Uterus (tissue), 2 donors: ENCODE results near the gene BBX.

ENCODE experiments used
- POLR2A ChIP-seq, 2 donors: fragments of 450-650 bp; IDR thresholded peaks; one replicate each; pipeline ENCODE4 v1.6.1; 2016; ENCODE audit warnings: antibody characterized with exemption in 2 of 2, mild to moderate bottlenecking in 1 of 2, moderate library complexity in 1 of 2
- TF ChIP-seq, protein P1 (sequence below), 4 experiments: fragments of 200-600 bp in 2 of 4; fragments of 450-650 bp in 2 of 4; sonication (generic) in 2 of 4; IDR thresholded peaks; one replicate each; pipeline ENCODE4 v1.5.1; 2016 to 2019; ENCODE audit warnings: antibody characterized with exemption in 4 of 4, mild to moderate bottlenecking in 2 of 4, moderate library complexity in 1 of 4

DNA sequence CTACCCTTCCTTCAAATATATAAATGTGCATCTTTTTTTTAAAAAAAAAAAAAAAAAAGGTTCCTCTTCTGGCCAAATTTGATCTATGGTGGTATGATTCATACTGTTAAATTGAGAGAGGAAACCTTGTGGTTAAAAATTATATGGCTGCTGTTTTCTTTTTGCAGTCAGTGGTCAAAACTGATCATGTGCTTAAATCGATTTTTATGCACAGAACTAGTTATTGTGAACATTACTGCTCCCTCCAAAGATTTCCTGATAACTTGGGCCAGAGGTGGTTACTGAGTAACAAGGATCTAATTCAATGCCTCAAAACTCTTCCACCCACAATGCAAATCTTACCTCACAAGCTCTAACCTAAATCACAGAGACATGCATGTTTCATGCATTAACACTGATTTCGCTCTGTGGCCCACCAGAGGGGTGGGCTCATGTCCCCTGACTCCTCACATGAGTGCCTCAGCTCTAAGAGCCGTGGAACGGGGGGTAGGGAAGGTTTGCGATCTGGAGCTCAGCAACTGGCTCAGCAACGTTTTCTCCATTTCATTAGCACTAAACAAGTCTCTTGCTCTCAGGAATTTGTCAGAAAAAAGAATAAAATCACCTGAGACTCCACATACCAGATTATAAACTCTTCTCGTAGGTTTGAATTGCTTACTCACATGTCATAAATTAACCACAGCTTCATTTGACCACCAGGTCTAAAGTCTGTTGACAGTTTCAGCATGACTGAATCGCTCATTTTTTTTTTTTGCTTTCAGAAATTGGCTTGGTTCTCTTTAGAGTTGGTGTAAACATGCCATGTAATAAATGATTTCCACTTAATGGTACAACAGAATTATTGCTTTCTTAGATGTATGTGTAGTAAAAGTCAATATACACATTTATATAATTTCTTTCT lies 287.7 kb downstream of the BBX start:
- TF ChIP-seq POLR2A (IDR thresholded peaks at IDR 0.05), result no peak
- TF ChIP-seq, protein P1, sequence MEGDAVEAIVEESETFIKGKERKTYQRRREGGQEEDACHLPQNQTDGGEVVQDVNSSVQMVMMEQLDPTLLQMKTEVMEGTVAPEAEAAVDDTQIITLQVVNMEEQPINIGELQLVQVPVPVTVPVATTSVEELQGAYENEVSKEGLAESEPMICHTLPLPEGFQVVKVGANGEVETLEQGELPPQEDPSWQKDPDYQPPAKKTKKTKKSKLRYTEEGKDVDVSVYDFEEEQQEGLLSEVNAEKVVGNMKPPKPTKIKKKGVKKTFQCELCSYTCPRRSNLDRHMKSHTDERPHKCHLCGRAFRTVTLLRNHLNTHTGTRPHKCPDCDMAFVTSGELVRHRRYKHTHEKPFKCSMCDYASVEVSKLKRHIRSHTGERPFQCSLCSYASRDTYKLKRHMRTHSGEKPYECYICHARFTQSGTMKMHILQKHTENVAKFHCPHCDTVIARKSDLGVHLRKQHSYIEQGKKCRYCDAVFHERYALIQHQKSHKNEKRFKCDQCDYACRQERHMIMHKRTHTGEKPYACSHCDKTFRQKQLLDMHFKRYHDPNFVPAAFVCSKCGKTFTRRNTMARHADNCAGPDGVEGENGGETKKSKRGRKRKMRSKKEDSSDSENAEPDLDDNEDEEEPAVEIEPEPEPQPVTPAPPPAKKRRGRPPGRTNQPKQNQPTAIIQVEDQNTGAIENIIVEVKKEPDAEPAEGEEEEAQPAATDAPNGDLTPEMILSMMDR (IDR thresholded peaks at IDR 0.05), result no peak
